GM18909 (cell line): ENCODE results near the gene HSPA6.
"Not testable (repeated sequence)": the region's sequence is repeated elsewhere in the genome, so short reads cannot be mapped to it uniquely, and the experiment has no call there.

ENCODE experiments used
- ATAC-seq: cut with Tn5 transposase; IDR thresholded peaks from one replicate; pipeline ENCODE4 v1.9.1; 2021; ENCODE audit warnings: mild to moderate bottlenecking; ENCODE audit not compliant: unreplicated experiment, poor library complexity

The HSPA6 gene

DNA sequence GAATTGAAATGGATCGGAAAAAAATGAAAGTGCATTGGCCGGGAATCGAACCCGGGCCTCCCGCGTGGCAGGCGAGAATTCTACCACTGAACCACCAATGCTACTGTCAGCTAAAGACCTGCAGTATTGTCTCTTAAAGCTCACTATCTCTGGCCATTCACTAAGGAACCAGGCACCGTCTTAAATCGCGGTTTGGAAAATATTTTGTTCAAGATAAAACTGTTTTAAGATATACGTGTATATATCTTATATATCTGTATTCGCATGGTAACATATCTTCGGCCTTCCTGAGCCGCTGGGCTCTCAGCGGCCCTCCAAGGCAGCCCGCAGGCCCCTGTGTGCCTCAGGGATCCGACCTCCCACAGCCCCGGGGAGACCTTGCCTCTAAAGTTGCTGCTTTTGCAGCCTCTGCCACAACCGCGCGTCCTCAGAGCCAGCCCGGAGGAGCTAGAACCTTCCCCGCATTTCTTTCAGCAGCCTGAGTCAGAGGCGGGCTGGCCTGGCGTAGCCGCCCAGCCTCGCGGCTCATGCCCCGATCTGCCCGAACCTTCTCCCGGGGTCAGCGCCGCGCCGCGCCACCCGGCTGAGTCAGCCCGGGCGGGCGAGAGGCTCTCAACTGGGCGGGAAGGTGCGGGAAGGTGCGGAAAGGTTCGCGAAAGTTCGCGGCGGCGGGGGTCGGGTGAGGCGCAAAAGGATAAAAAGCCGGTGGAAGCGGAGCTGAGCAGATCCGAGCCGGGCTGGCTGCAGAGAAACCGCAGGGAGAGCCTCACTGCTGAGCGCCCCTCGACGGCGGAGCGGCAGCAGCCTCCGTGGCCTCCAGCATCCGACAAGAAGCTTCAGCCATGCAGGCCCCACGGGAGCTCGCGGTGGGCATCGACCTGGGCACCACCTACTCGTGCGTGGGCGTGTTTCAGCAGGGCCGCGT is at the start of gene HSPA6:
HSPA6 (plus strand) TSS at position 724 of the 925 bp plus-strand sequence; CDS start at position 843, 119 bp downstream.
- ATAC-seq, result peak; percentile 60

GRCh38 chr1:161477711-161478110 is 46.6 kb upstream of the HSPA6 start:
- ATAC-seq, result not testable (repeated sequence)

DNA sequence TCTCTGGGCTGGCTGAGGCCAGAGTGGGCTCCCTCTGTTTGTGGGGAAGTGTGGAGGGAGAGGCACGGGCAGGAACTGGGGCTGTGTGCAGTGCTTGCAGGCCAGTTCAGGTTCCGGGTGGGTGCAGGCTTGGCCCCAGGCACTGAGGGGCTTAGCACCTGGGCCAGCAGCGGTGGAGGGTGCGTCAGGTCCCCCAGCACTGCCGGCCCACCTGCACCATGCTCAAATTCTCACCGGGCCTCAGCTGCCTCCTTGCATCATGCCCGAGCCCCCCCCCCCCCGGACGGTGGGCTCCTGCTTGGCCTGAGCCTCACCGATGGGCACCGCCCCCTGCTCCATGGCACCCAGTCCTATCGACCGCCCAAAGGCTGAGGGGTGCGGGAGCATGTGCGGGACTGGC is 45.4 kb upstream of the HSPA6 start:
- no peak for ATAC-seq

GRCh38 chr1:161480381-161481035 is 43.8 kb upstream of the HSPA6 start:
- ATAC-seq, result no peak

DNA sequence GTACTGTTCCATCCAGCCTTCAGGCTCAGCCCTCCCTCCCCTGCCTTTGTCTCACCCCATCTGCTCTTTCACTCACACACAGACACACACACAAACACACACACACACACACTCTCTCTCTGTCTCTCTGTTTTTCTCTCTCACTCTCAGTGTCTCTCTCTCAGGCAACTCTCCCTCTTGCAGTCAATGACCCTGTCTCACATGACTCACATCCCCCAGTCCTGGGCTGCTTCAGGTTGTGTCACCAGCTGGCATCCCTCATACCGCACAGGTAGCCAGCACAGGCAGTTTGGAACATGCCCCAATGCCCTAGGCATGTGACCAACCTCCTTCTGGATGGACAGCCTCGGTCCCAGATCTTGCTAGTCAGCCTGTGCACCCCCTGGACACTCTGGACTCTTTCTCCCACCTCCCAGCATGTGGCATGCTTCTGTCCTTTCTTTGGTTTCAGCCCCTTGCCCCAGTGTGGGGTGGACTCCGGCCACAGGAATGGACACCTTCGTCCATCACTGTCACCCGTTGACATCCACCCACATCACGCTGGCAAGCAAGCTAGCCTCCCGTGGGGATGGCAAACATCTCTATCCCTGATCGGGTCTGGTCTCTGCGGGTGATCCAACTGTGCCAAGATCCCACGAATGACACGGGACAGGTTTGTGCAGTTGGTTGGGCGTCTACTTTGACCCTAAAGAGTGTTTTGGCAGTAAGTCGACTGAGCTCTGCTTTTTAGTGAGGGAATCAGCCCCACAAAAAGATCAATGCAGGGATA is 42.5 kb upstream of the HSPA6 start:
- ATAC-seq, result no peak

DNA sequence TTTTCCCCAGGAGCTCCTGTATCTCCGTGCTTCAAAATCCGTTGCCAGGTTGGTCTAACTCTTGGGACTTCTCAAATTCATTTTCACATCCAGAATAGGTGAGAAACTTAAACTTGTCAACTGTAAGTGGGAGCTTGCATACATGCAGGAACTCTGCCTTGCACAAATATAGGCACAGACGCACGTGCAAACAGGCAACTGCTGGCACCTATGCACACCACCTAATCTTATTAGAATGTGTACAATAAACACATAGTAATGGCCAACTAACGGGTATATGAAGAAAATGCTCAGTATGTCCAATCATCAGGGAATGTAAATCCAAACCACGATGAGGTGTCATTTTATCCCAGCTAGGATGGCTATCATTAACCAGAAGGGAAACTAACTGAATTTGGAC is 41.7 kb upstream of the HSPA6 start:
- ATAC-seq, result no peak

GRCh38 chr1:161483361-161483760 is 41.0 kb upstream of the HSPA6 start:
- no peak for ATAC-seq

DNA sequence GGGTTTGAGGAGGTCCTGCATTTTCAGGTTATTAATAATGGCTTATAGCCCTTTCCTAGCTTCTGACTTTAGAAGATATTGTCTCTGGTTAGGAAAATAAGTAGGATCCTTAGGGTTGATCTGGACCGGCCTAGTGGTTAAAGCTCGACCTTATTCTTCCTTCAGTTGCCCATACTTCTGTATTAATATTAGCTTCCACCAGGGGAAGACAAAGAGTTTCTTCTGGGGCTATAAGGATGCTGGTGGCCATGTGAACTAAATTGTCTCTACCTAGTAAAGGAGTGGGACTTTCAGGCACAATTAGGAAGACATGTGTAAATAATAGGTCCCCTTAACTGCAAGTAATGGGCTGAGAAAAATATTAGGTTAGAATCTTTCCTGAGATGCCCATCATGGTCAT is 39.7 kb upstream of the HSPA6 start:
- ATAC-seq, result no peak

DNA sequence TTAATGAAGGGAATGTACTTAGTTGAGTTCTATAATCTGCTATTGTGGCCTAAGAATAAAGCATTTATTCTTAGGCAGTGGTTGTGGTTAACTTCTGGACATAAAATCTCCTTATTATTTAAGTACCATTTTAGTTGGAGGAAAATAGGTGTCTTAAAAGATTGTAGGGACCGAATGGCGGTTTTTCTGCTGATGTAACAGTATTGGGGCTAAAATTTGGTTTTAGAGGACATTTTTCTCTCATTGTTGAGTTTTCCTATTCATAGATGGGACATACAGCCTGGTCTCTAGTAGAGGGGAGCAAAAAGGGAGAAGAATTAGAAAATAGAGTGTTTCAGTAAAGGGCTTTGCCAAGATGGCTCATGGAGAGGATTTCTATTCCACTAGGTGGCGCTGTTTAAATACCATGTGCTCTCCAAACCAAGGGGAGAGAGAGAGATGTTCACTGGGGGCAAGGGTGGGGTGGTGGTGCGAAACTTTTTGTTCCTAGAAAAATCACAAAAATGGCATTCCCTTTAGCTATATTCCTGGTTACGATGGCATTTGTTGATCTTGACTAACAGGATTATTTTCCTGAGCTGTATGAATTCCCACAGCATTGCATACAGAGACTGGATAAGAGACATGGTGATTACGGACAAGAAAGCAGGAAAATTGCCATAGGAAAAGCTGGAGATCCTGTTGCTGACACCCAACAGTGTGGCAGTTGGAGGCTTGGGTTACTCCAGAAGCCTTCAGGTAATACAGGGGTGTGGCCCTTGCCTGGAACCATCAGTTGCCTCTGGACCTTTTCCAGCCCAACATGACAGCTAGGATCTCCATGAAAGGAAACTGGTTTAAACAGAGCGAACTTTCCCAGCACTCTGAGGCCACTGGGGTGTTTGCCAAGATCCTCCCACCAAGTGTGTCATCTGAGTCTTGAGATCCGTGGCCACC is 37.3 kb upstream of the HSPA6 start:
- ATAC-seq, result no peak

DNA sequence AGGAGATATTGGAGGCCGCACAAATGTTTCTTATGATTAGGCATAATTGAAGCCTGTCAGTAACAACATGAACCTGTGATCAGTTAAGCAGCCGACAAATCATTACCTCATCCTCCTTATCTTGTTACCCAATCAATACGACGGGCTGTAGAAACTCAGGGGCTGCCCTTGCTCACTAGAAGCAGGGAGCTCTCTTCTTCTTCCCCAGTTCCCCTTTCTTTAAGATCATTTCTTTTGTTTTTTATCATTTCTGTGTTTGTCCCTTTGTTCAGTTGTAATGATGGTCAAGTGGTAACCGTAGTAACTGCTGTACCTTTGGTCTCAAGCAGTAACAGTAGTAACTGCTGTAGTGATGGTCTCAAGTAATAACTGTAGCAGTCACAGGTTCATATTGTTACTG is 32.9 kb upstream of the HSPA6 start:
- ATAC-seq, result no peak

- no peak for ATAC-seq
Observed at GRCh38 chr1:161492827-161493226, 31.5 kb upstream of the HSPA6 start.

- no peak for ATAC-seq
Observed at GRCh38 chr1:161494091-161494735, 30.1 kb upstream of the HSPA6 start.

DNA sequence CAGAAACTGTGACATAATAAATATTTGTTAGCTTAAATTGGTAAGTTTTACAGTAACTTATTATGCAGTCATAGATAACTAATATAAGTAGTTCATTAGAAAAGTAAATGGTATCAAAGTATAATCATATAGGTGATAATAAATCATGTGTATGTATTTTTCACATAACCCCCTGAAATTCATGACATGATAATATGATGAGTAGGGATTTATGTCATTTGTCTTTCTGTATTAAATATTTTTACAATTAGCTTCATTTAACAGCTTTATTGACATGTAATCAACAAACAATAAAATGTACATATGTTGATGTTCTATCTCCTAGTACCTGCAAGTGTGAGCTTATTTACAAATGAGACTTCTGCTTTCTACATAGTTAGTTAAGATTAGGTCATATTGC is 28.9 kb upstream of the HSPA6 start:
- ATAC-seq, result no peak

- ATAC-seq, result no peak
Observed at GRCh38 chr1:161497961-161498360, 26.4 kb upstream of the HSPA6 start.

DNA sequence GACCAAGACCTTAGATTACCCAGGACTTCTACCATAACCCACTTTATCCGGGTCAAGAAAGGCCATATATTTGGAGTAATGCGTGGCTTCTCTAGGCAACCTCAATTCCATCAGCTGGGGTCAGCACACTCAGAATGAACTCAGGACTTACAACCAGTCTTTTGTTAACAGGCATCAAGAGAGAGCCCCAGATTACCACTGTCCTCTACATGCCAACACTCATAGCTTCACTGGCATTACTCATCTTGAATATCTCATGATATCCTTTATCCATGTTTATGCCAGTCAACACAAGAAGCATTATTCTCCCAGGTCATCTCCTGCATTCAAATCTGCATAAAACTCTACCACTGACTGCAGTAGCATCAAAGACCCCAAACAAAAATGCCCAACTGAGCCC is 25.7 kb upstream of the HSPA6 start:
- no peak for ATAC-seq

- ATAC-seq, result no peak
Observed at GRCh38 chr1:161499099-161500039, 25.0 kb upstream of the HSPA6 start.

DNA sequence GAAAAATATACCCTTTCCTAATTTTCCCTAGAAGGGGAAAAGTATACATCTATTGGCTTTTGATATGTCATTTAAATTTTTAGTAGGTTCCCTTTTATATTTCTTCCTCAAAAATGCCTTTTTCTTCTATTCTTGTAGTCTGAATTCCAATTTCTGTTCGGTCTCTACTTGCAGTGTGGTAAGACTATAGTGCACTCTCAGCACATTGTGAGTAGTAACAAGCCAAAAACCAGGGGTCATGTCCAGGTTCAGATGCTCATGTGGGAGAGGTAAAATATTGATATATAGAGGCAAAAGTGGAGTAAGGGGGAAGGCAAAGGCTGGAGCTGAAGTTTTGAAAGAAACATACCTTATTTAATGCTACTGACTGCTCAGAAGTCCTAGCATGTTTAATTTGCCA is 23.1 kb upstream of the HSPA6 start:
- no peak for ATAC-seq

DNA sequence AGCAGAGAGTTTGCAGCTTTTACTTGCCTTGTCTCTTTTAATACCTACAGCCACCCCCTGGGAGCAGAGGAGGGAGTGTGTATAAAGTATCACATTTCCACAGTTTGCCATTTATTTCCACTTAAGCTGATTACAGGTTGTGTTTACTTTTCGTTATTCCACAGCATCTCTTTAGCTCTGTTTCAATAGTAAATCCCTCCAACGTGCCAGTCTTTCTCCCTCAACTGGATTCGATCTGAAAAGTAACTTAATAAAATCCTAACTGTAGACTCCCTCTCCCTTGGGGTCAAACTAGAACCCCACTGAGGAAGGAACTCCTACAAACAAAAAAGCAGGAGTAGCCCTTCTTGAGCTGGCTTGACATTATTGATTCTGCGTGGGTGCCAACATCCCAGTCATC is 22.2 kb upstream of the HSPA6 start:
- ATAC-seq, result no peak
